Panc1 (cell line): ENCODE measurements around the gene SYTL4. TPM values are rescaled to one million over a fixed set of nuclear protein-coding genes. Genes with fewer than 3 reads are reported as not detected.

Source experiments
- ATAC-seq: fragments of 200-7000 bp; cut with Tn5 transposase; 2 replicates; pipeline ENCODE4 v1.9.1; 2020; ENCODE audit warnings: mild to moderate bottlenecking, moderate library complexity
- BruUV-seq: library from RNA; stranded (reverse); fragments of 400-500 nt; replicated peaks from 2 replicates; lab custom pipeline; 2021; lab: Mats Ljungman, UMichigan
- CTCF ChIA-PET: fragments of 300-600 bp; sonication (Branson Sonifier 250); formaldehyde crosslinking; loops from one replicate; lab custom pipeline; 2022; ENCODE audit warnings: antibody characterized with exemption; lab: Charles Lee
- POLR2A ChIA-PET: fragments of 300-600 bp; sonication (Branson Sonifier 250); formaldehyde crosslinking; loops from one replicate; lab custom pipeline; 2022; ENCODE audit warnings: antibody characterized with exemption; lab: Charles Lee
- DNase-seq: peaks from one replicate; pipeline ENCODE4 v3.0.0-alpha.2; 2010; ENCODE audit warnings: low read depth, low spot score
- H3K27ac ChIP-seq: 2 replicates; pipeline ENCODE4 v1.5.1; 2011; ENCODE audit warnings: mild to moderate bottlenecking, low read length, inconsistent platforms
- H3K27me3 ChIP-seq: fragments of 200-500 bp; sonication (Bioruptor generic); 2 replicates; pipeline ENCODE4 v1.6.0; 2014; ENCODE audit warnings: low read length, inconsistent platforms; ENCODE audit not compliant: control insufficient read depth, insufficient read depth
- H3K36me3 ChIP-seq: fragments of 200-500 bp; sonication (Bioruptor generic); 2 replicates; pipeline ENCODE4 v1.5.1; 2014; ENCODE audit warnings: inconsistent platforms, mild to moderate bottlenecking, low read length, moderate library complexity; ENCODE audit not compliant: control insufficient read depth, insufficient read depth
- H3K4me1 ChIP-seq: 2 replicates; pipeline ENCODE4 v1.5.1; 2011; ENCODE audit warnings: inconsistent platforms, mild to moderate bottlenecking, low read length, moderate library complexity; ENCODE audit not compliant: control insufficient read depth, insufficient read depth
- H3K4me3 ChIP-seq, 2 experiments: 2 replicates each; pipeline ENCODE4 v1.5.1; 2011 to 2012; ENCODE audit warnings: low read depth in 2 of 2, low read length in 2 of 2, mild to moderate bottlenecking in 2 of 2, inconsistent platforms in 1 of 2, moderate library complexity in 1 of 2
- H3K9me3 ChIP-seq: fragments of 200-500 bp; sonication (Bioruptor generic); 2 replicates; pipeline ENCODE4 v1.5.1; 2014; ENCODE audit warnings: low read depth, mild to moderate bottlenecking, inconsistent platforms, low read length, moderate library complexity; ENCODE audit not compliant: control insufficient read depth, insufficient read depth
- POLR2AphosphoS5 ChIP-seq: IDR thresholded peaks from 2 replicates; pipeline ENCODE4 v1.6.1; 2012; ENCODE audit warnings: mild to moderate bottlenecking, low read depth, low read length, moderate library complexity
- SIN3A ChIP-seq: IDR thresholded peaks from 2 replicates; pipeline ENCODE4 v1.6.1; 2012; ENCODE audit warnings: low read depth, mild to moderate bottlenecking, low read length, moderate library complexity, borderline replicate concordance; ENCODE audit not compliant: insufficient read depth
- TCF7L2 ChIP-seq: IDR thresholded peaks from 2 replicates; pipeline ENCODE4 v1.6.1; 2011; ENCODE audit warnings: mild to moderate bottlenecking, low read depth, low read length, inconsistent platforms
- in situ Hi-C: cut with HindIII; loops from 2 replicates; pipeline ENCODE4 v1.10.0; 2016; ENCODE audit warnings: low sequenced_read_pairs, low pct_unique_long_range_greater_than_20kb
- intact Hi-C: fragments of 100-400 bp; cut with micrococcal nuclease; formaldehyde crosslinking; loops from one replicate; pipeline ENCODE4 v1.10.0; 2022; ENCODE audit not compliant: unreplicated experiment
- total RNA-seq: library from RNA; stranded (reverse); gene quantifications from one replicate; pipeline ENCODE4 v1.2.1, GENCODE V29; 2021; ENCODE audit not compliant: unreplicated experiment
- TF ChIP-seq, protein P1 (sequence below), 2 experiments: IDR thresholded peaks; 2 replicates each; pipeline ENCODE4 v1.6.1; 2011 to 2012; ENCODE audit warnings: low read depth in 2 of 2, control low read depth in 1 of 2, low read length in 1 of 2, mild to moderate bottlenecking in 1 of 2, moderate library complexity in 1 of 2; ENCODE audit not compliant: insufficient read depth in 1 of 2
- TF ChIP-seq, protein P2 (sequence below): fragments of 450-650 bp; IDR thresholded peaks from 2 replicates; pipeline ENCODE4 v1.5.1; 2017; ENCODE audit warnings: mild to moderate bottlenecking

The SYTL4 gene
- total RNA-seq, 1 experiment from 2014 or later, result 0.15 TPM

DNA sequence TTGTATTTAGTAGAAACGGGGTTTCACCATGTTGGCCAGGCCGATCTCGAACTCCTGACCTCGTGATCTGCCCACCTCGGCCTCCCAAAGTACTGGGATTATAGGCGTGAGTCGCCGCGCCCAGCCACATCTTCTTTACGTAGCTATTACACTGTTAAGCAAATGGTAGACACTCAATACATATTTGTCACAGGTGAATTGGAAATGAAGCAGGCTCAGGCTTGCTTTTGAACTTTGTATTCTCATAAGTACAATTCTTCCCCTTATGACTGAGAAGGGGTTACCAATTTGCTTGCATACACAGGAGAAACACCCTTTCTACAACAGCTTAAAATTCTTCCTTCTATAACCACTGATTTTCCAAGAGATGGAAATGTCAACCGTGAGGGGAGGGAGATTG is 88.7 kb downstream of the SYTL4 start:
- in situ Hi-C loops, result no loop called here
- no TSS peak for BruUV-seq
- TF ChIP-seq SIN3A (no peak), POLR2AphosphoS5 (no peak), TCF7L2 (no peak)
- TF ChIP-seq, protein P1, sequence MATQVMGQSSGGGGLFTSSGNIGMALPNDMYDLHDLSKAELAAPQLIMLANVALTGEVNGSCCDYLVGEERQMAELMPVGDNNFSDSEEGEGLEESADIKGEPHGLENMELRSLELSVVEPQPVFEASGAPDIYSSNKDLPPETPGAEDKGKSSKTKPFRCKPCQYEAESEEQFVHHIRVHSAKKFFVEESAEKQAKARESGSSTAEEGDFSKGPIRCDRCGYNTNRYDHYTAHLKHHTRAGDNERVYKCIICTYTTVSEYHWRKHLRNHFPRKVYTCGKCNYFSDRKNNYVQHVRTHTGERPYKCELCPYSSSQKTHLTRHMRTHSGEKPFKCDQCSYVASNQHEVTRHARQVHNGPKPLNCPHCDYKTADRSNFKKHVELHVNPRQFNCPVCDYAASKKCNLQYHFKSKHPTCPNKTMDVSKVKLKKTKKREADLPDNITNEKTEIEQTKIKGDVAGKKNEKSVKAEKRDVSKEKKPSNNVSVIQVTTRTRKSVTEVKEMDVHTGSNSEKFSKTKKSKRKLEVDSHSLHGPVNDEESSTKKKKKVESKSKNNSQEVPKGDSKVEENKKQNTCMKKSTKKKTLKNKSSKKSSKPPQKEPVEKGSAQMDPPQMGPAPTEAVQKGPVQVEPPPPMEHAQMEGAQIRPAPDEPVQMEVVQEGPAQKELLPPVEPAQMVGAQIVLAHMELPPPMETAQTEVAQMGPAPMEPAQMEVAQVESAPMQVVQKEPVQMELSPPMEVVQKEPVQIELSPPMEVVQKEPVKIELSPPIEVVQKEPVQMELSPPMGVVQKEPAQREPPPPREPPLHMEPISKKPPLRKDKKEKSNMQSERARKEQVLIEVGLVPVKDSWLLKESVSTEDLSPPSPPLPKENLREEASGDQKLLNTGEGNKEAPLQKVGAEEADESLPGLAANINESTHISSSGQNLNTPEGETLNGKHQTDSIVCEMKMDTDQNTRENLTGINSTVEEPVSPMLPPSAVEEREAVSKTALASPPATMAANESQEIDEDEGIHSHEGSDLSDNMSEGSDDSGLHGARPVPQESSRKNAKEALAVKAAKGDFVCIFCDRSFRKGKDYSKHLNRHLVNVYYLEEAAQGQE (IDR thresholded peaks at IDR 0.05; ENCODE audit: insufficient read depth in 1 of 2, low read depth in 2 of 2, low read length in 1 of 2), result no peak
- TF ChIP-seq, protein P2, sequence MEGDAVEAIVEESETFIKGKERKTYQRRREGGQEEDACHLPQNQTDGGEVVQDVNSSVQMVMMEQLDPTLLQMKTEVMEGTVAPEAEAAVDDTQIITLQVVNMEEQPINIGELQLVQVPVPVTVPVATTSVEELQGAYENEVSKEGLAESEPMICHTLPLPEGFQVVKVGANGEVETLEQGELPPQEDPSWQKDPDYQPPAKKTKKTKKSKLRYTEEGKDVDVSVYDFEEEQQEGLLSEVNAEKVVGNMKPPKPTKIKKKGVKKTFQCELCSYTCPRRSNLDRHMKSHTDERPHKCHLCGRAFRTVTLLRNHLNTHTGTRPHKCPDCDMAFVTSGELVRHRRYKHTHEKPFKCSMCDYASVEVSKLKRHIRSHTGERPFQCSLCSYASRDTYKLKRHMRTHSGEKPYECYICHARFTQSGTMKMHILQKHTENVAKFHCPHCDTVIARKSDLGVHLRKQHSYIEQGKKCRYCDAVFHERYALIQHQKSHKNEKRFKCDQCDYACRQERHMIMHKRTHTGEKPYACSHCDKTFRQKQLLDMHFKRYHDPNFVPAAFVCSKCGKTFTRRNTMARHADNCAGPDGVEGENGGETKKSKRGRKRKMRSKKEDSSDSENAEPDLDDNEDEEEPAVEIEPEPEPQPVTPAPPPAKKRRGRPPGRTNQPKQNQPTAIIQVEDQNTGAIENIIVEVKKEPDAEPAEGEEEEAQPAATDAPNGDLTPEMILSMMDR, result no peak
- no peak overlapping the region for H3K4me3 ChIP-seq
- POLR2A ChIA-PET, result no interaction called here
- intact Hi-C loops, result no loop called here
- CTCF ChIA-PET, result interaction anchor here (0.9 kb wide), 1 partner anchor 125 kb away, joined by 4 read pairs; no protein-coding TSS in a partner anchor
- no peaks in the 10 kb centered on the region for H3K9me3 ChIP-seq
- no peaks in the 10 kb centered on the region for H3K36me3 ChIP-seq
- no peaks in the 10 kb centered on the region for H3K4me1 ChIP-seq
- no peak overlapping the region for H3K27ac ChIP-seq
- ATAC-seq, result no peak
- DNase-seq, result no peak
- no peaks in the 10 kb centered on the region for H3K27me3 ChIP-seq

DNA sequence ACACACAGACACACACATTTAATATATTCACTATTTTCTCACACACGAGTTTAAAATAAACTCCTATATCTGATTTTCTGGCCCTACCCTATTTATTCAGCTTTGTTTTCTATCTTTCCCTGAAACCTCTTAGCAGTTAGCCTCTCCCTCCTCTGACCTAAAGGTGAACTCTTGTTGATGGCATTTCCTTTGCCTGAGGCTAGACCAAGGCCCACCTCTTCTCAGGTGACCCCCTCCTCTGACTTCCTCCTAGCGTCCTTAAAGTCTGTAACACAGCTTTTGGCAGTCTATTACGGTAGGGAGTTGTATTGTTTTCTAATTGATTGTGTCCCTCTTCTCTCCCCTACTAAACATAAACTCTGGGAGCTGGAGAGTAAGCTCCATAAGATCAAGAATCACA is 89.6 kb downstream of the SYTL4 start:
- no peaks in the 10 kb centered on the region for H3K36me3 ChIP-seq
- intact Hi-C loops, result no loop called here
- H3K4me1 ChIP-seq, result no peaks in the 10 kb centered on the region

More for the DNA sequence above, 89.6 kb downstream of the SYTL4 start:
- CTCF ChIA-PET, result interaction anchor here (0.5 kb wide), 1 partner anchor 136 kb away, joined by 3 read pairs; no protein-coding TSS in a partner anchor
- POLR2A ChIA-PET, result no interaction called here
- DNase-seq, result no peak
- TF ChIP-seq SIN3A (no peak), POLR2AphosphoS5 (no peak), TCF7L2 (no peak)
- TF ChIP-seq, protein P2, result no peak
- TF ChIP-seq, protein P1 (IDR thresholded peaks at IDR 0.05; ENCODE audit: insufficient read depth in 1 of 2, low read depth in 2 of 2, low read length in 1 of 2), result no peak
- Histone ChIP-seq H3K9me3 (no peaks in the 10 kb centered on the region), H3K27ac (no peak overlapping the region), H3K4me3 (no peak overlapping the region), H3K27me3 (no peaks in the 10 kb centered on the region)
- in situ Hi-C loops, result no loop called here
- no peak for ATAC-seq
- BruUV-seq, result no TSS peak
